ENCODE measurements around the gene PROZ. TPM values are rescaled to one million over a fixed set of nuclear protein-coding genes. Genes with fewer than 3 reads are reported as not detected.
"Not testable (repeated sequence)": the region's sequence is repeated elsewhere in the genome, so short reads cannot be mapped to it uniquely, and the experiment has no call there.

The PROZ gene
- polyA plus RNA-seq, 1 donor: 0.17 TPM

GRCh38 chr13:113157206-113157928 lies 1.1 kb upstream of the PROZ start:
- DNase-seq: no peak

GRCh38 chr13:113158946-113159345 lies 498 bp downstream of the PROZ start:
- DNase-seq: no peak

DNA sequence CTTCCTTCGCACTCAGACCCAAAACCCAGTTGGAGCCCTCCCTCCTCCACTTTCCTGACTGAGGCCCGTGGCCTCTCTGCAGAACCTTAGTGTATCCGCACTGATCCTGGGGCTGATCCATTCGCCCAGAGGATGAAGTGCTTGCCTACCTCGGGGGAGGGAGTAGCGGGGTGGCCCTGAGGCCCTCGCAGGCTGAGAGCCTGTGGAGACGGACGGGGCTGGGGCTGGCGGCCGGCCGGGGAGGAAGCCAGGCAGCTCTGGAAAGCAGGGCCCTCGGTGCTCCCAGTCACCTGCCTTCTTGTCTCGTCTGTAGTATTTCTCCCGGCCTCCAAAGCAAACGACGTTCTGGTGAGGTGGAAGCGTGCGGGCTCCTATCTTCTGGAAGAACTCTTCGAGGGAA lies 1.3 kb downstream of the PROZ start:
- no peak for DNase-seq

- DNase-seq: no peak
Observed at GRCh38 chr13:113160983-113161382, 2.5 kb downstream of the PROZ start.

DNA sequence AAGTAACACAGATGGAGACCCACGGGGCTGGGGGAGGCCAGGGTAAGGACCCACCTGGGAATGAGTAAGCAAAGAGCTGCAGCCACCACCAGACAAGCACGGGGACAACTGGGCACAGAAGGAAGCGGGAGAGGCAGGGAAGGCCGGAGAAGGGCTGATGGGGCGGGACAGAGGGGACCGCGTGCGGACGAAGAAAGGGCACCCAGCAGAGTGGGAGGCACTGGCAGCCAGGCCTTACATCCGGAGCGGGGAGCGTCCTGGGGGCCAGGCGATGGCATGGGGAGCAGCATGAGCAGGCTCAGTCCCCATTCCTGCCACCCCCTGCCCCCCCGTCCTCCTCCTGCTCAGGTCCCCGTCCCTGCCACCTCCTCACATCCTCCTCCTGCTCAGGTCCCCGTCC lies 3.0 kb downstream of the PROZ start:
- no peak for DNase-seq

DNA sequence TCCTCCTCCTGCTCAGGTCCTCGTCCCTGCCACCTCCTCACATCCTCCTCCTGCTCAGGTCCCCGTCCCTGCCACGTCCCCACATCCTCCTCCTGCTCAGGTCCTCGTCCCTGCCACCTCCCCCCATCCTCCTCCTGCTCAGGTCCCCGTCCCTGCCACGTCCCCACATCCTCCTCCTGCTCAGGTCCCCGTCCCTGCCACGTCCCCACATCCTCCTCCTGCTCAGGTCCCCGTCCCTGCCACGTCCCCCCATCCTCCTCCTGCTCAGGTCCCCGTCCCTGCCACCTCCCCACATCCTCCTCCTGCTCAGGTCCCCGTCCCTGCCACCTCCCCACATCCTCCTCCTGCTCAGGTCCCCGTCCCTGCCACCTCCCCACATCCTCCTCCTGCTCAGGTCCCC lies 3.5 kb downstream of the PROZ start:
- not testable (repeated sequence) for DNase-seq

DNA sequence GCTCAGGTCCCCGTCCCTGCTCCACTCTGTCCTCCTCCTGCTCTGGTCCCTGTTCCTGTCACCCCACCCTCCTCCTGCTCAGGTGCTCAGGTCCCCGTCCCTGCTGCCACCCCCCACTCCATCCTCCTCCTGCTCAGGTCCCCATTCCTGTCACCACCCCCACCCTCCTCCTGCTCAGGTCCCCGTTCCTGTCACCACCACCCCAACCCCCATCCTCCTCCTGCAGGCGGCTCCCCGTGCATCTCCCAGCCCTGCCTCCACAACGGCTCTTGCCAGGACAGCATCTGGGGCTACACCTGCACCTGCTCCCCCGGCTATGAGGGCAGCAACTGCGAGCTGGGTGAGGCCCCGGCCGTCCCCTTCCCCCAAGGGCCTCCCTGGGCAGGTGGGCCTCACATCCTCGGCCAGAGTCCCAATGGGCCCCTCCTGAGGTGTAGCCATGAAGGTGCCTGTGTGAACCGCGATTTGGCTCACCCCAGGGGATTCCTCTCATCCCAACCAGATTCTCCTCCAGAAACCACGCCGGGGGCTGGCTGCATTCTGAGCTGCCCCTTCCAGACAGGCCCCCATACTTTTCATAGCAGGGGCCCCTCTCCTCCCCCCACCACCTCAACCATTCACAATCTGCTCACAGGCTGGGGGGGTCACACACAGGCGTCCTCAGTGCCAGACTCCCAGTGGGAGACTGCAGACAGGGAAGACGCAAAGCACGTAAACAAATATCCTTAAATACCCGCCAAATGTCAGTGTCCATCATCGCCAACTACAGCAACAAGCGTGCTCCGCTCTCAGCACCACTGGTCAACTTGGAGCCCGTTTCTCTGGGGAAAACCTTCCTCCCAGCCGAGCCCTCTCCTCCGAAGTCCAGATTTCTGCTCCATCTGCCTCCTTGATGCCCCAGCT lies 4.6 kb downstream of the PROZ start:
- DNase-seq: no peak

GRCh38 chr13:113164492-113164891 lies 6.0 kb downstream of the PROZ start:
- DNase-seq: no peak

- no peak for DNase-seq
Observed at GRCh38 chr13:113166266-113166665, 7.8 kb downstream of the PROZ start.

DNA sequence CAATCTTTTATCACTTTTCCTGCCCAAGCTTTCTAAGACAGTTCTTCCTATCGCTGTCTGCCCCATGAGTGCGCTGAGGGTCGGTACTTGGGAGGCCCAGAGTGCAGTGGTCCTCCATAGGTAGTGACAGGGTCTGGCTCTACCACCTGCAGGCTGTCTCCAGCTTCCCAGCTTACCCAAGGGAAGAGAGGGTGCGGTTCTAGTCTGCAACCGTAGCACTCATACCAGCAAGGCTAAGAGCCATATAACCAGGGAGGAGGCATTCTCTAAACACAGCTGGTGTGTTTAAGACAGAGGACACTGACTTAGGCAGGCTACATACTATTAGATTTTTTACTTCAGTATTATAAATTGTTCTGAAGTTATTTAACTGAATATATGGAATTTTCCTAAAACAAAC lies 8.2 kb downstream of the PROZ start:
- DNase-seq: no peak

DNA sequence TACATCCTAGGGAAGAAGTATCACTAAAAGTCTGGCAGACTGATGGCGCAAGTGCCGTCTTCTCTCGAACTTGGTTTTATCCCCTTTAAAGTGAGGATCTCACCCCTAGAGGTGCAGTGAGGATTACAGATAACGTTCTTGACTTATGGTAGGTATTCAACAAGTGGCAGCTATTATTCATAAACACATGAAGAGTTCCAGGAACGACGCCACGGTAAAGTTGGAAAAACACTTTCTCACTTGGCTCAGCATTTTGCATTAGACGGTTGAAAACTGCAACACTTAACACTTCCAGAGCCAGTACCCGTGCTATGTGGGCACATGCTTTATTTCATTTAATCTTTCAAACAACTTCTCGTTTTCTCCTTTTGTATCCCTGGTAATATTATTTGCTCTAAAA lies 8.7 kb downstream of the PROZ start:
- no peak for DNase-seq

DNA sequence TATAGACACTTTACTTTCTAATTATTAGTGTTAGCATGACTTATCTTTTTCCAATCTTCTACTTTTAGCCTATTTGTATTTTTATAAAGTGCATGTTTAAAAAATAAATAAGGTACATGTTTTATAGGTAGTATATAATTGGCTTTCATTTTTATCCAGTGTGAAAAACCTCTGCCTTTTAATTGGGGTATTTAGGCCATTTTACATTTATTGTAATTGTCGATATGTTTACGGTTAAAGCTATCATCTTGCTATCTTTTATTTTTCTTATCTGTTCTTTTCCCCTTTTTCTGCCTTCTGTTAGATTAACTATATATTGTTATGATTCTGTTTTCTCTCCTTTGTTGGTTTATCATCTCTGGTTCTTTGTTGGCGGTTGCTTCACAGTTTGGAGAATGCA lies 9.1 kb downstream of the PROZ start:
- no peak for DNase-seq

GRCh38 chr13:113168211-113168610 lies 9.8 kb downstream of the PROZ start:
- DNase-seq: no peak

DNA sequence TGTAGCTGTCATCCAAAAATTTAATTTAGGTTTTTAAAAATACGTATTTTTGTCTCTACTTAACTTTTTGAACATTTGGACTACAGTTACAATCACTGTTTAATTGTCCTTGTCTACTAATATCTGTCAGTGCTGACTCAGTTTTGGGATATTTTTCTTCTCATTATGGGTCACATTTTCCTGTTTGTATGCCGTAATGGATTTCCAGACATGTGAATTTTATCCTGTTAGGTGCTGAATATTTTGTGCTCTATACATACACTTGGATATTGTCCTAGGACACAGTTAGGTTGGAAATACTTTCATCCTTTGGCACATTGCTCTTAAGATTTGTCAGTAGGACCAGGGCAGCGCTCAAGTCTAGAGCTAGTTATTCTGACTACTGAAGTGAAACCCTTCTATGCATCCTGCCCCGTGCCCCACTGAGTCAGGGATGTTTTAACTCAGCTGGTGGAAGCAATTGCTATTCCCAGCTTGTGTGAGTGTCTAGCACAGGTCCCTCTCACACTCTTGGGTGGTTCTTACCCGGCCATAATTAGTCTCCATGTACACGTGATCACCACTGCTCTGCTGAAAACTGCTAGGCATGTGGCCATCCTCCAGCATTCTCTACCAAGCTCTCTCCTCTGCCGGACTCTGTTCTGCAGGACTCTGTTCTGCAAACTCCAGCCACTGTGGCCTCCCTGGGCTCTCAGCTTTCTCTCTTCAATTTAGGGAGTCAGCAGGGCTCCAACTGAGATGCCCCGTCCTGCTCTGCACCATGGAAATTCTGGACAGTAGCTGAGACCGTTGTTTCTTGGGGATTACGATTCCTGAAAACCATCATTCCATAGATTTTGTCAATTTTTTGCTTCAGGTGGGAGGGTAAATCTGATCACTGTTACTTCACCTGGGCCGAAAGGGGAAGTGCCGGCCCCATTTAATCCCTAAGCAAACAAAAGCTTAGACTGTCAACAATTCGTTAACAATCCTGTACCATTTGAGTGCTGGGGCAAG lies 11.1 kb downstream of the PROZ start:
- no peak for DNase-seq

- no peak for DNase-seq
Observed at GRCh38 chr13:113170511-113170910, 12.1 kb downstream of the PROZ start.

DNA sequence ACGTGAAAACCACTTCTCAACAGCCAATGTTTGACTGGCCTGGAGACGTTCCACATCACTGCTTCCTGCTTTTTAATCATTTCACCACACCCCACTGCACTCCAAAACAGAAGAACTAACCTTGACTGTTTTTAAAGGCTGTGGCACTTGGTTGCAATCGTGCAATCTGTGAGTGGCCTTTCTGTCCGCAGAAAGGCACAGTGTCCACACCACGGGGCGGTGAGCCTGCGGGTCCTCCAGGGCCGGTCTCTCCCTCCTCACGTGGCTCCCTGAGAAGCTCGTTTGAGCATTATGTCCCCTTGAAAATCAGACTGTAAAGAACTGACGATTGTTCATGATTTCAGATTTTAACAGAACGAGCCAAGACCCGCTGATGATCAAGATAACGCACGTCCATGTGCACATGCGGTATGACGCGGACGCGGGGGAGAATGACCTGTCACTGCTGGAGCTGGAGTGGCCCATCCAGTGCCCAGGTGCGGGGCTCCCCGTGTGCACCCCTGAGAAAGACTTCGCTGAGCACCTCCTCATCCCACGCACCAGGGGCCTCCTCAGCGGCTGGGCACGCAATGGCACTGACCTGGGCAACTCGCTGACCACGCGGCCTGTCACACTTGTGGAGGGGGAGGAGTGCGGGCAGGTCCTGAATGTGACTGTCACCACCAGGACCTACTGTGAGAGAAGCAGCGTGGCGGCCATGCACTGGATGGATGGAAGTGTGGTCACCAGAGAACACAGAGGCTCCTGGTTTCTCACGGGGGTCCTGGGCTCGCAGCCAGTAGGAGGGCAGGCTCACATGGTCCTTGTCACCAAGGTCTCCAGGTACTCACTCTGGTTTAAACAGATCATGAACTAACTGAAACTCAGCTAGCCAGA lies 13.0 kb downstream of the PROZ start:
- no peak for DNase-seq

DNA sequence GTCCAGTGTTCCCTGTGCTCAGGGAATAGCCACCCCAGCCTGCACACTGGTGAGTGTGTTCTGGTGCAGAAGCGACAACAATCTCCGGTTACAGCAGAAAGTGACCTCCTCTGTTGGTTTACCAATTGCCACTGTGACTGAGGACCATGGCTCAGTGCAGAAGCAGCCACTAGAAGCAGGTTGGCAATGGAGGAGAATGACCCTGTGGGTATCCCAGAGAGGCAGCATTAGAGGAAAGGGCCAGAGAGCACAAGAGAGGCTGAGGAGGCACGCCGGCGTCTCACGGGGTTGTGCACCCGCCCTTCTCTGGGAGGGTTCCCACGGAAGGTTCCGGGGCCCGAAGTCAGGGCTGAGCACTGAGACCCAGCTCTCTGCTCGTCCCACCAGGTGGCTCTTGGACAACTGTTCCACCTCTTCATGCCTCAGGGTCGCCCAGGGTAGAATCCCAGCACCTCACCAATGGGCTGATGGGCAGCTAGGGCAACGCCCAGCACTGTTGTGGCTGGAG lies 14.0 kb downstream of the PROZ start:
- DNase-seq: no peak

DNA sequence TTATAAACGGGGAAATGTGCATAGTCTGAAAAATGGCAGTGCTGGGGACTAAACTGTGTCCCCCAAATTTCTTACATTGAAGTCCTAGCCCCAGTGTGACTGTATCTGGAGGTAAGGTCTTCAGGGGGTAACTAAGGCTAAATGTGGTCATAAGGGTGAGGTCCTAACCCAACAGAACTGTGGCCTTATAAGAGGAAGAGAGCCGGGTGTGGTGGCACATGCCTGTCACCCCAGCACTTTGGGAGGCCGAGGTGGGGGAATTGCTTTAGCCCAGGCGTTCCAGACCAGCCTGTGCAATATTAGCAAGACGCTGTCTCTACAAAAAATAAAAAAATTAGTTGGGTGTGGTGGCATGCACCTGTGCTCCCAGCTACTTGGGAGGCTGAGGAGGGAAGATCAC lies 17.8 kb downstream of the PROZ start:
- DNase-seq: no peak

- no peak for DNase-seq
Observed at GRCh38 chr13:113176822-113177221, 18.4 kb downstream of the PROZ start.

DNA sequence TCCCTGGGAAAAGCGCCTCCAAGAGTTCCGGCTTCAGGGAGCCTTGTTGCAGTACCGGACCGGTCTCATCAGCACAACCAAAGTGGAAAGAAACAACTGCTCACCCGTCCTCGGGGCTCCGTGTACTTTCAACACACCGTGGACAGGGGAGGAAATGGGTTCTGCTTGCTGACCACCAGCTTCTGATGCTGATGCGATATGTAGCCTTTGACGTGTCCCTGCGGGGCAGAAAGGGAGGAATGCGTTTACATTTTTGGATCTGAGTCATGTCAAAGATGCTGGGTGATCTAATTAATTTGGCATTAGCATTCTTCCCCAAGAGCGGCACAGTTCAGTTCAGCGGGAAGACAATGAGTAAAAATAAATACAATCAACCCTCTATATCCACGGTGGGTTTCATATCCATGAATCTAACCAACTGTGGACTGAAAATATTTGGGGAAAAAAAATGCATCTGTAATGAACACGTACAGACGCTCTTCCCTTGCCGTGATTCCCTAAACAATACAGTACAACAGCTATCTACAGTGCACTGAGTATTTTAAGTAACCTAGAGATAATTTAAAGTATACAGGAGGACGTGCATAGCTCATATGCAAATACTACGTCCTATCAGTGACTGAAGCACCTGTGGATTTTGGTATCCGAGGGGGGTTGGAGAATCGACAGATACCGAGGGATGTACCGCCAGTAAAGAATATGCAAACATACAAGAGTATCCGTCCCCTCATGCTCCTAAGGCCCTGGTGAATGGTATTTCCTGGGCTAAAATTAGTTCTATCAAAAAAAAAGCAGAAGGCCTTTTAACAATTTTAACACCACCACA lies 19.8 kb downstream of the PROZ start:
- no peak for DNase-seq

- no peak for DNase-seq
Observed at GRCh38 chr13:113178896-113179167, 20.4 kb downstream of the PROZ start.
